Loucy (cell line): Measurements from ENCODE around the gene CHIC2.
"Not testable (repeated sequence)": the region's sequence is repeated elsewhere in the genome, so short reads cannot be mapped to it uniquely, and the experiment has no call there.

Experiments used
- CTCF ChIP-seq: fragments of 200-600 bp; sonication (generic); conservative IDR thresholded peaks from 2 replicates; pipeline ENCODE4 v1.5.1; 2014; ENCODE audit warnings: mild to moderate bottlenecking, antibody characterized with exemption, low read length
- EZH2phosphoT487 ChIP-seq: fragments of 200-600 bp; IDR thresholded peaks from 2 replicates; pipeline ENCODE4 v1.6.1; 2018; ENCODE audit warnings: antibody characterized with exemption, mild to moderate bottlenecking, moderate library complexity, borderline replicate concordance

- TF ChIP-seq CTCF, EZH2phosphoT487: not testable (repeated sequence)
These were observed 41.4 kb downstream of the CHIC2 start for GRCh38 chr4:54023019-54023418.
